Measurements from ENCODE around the gene TAOK1.

Gene TAOK1

GRCh38 chr17:29379084-29379991, 10.8 kb upstream of the TAOK1 start:
- no peak for DNase-seq

GRCh38 chr17:29383686-29384085, 6.5 kb upstream of the TAOK1 start:
- no peak for DNase-seq

GRCh38 chr17:29384901-29385300, 5.3 kb upstream of the TAOK1 start:
- DNase-seq = no peak

- no peak for DNase-seq
Measured at GRCh38 chr17:29386760-29387159, 3.4 kb upstream of the TAOK1 start.

- no peak for DNase-seq
Measured at GRCh38 chr17:29388937-29389336, 1.2 kb upstream of the TAOK1 start.

GRCh38 chr17:29390851-29391631, 878 bp downstream of the TAOK1 start:
- peak; percentile 65 for DNase-seq

- DNase-seq = no peak
Measured at GRCh38 chr17:29393436-29393835, 3.3 kb downstream of the TAOK1 start.

- DNase-seq = no peak
Measured at GRCh38 chr17:29394761-29395160, 4.6 kb downstream of the TAOK1 start.

GRCh38 chr17:29396066-29396465, 5.9 kb downstream of the TAOK1 start:
- no peak for DNase-seq

GRCh38 chr17:29399634-29400033, 9.5 kb downstream of the TAOK1 start:
- no peak for DNase-seq

GRCh38 chr17:29400818-29401217, 10.7 kb downstream of the TAOK1 start:
- DNase-seq = no peak

GRCh38 chr17:29401258-29401657, 11.1 kb downstream of the TAOK1 start:
- no peak for DNase-seq

- no peak for DNase-seq
Measured at GRCh38 chr17:29407856-29408255, 17.7 kb downstream of the TAOK1 start.

- no peak for DNase-seq
Measured at GRCh38 chr17:29409963-29410362, 19.8 kb downstream of the TAOK1 start.

- DNase-seq = no peak
Measured at GRCh38 chr17:29412780-29413565, 22.8 kb downstream of the TAOK1 start.

- DNase-seq = no peak
Measured at GRCh38 chr17:29420128-29420527, 30.0 kb downstream of the TAOK1 start.

GRCh38 chr17:29430275-29430674, 40.1 kb downstream of the TAOK1 start:
- no peak for DNase-seq

- DNase-seq = no peak
Measured at GRCh38 chr17:29433541-29433940, 43.4 kb downstream of the TAOK1 start.

- no peak for DNase-seq
Measured at GRCh38 chr17:29434550-29434949, 44.4 kb downstream of the TAOK1 start.

- DNase-seq = no peak
Measured at GRCh38 chr17:29442451-29442850, 52.3 kb downstream of the TAOK1 start.

GRCh38 chr17:29443041-29443739, 53.0 kb downstream of the TAOK1 start:
- DNase-seq = no peak

GRCh38 chr17:29444589-29444988, 54.4 kb downstream of the TAOK1 start:
- DNase-seq = no peak

GRCh38 chr17:29445844-29446243, 55.7 kb downstream of the TAOK1 start:
- no peak for DNase-seq

Measured in activated effector memory CD4-positive, alpha-beta T cell treated with anti-CD3 and anti-CD28 coated beads, Interleukin-2, amount 50 U/mL, for 16 hours (primary cell).